Esophagus muscularis mucosa (tissue), 4 donors: Measurements from ENCODE around the gene CTIF. TPM values are rescaled to one million over a fixed set of nuclear protein-coding genes. Genes with fewer than 3 reads are reported as not detected.
A peak's percentile ranks its signal among the peaks of the same experiment; 100 is the strongest.

Experiments used
- DNase-seq: peaks from one replicate; pipeline ENCODE4 v3.0.0-alpha.2; 2017; ENCODE audit errors: extremely low spot score
- H3K27ac ChIP-seq, 4 donors: fragments of 200-600 bp; sonication (generic); replicated peaks in 1 of 4; 1 replicate in 3 of 4; 2 replicates in 1 of 4; pipeline ENCODE4 v1.5.1; 2016 to 2019; ENCODE audit warnings: mild to moderate bottlenecking in 1 of 4
- H3K27me3 ChIP-seq, 4 donors: fragments of 200-600 bp; sonication (generic); one replicate each; pipeline versions ENCODE4 v1.5.1 to v1.6.0; 2016 to 2019
- H3K36me3 ChIP-seq, 4 donors: fragments of 200-600 bp; sonication (generic); one replicate each; pipeline ENCODE4 v1.5.1; 2016 to 2019
- H3K4me1 ChIP-seq, 4 donors: fragments of 200-600 bp; sonication (generic); one replicate each; pipeline ENCODE4 v1.5.1; 2016 to 2019
- H3K4me3 ChIP-seq, 4 donors: fragments of 200-600 bp; sonication (generic); 1 replicate in 2 of 4; 2 replicates in 2 of 4; pipeline ENCODE4 v1.5.1; 2016 to 2019; ENCODE audit warnings: mild to moderate bottlenecking in 4 of 4, moderate library complexity in 1 of 4
- H3K9me3 ChIP-seq, 4 donors: fragments of 200-600 bp; sonication (generic); 1 replicate in 3 of 4; 2 replicates in 1 of 4; pipeline ENCODE4 v1.5.1; 2016 to 2019
- EP300 ChIP-seq: sonication (generic); formaldehyde crosslinking; IDR thresholded peaks from one replicate; pipeline ENCODE4 v1.6.1; 2017; ENCODE audit warnings: antibody characterized with exemption
- POLR2A ChIP-seq: fragments of 450-650 bp; IDR thresholded peaks from one replicate; pipeline ENCODE4 v1.6.1; 2017; ENCODE audit warnings: antibody characterized with exemption, moderate library complexity, mild to moderate bottlenecking, low read depth
- POLR2AphosphoS5 ChIP-seq, 2 donors: sonication (generic); formaldehyde crosslinking; IDR thresholded peaks; one replicate each; pipeline ENCODE4 v1.6.1; 2017; ENCODE audit warnings: antibody characterized with exemption in 2 of 2
- WGBS: methylation state at CpG from one replicate; pipeline ENCODE4 v1.1.5; 2018; 5-methylcytosine and 5-hydroxymethylcytosine counted together
- intact Hi-C: fragments of 100-400 bp; cut with DNase I; formaldehyde crosslinking; loops from one replicate; pipeline ENCODE4 v1.15.1; 2023
- total RNA-seq, 4 donors: library from RNA; depleted of rRNA; stranded (reverse); fragments of >200 nt; gene quantifications; one replicate each; pipeline versions ENCODE4 v1.1.0 to v1.2.1, GENCODE V29; 2016
- TF ChIP-seq, protein P1 (sequence below), 3 experiments: fragments of 200-600 bp in 2 of 3; fragments of 450-650 bp in 1 of 3; sonication (generic) in 2 of 3; IDR thresholded peaks; one replicate each; pipeline ENCODE4 v1.5.1; 2017 to 2019; ENCODE audit warnings: antibody characterized with exemption in 3 of 3, mild to moderate bottlenecking in 2 of 3, moderate library complexity in 1 of 3

The CTIF gene
- total RNA-seq, 4 donors from 2014 or later: 63.1 to 137 (median 87.7) TPM

DNA sequence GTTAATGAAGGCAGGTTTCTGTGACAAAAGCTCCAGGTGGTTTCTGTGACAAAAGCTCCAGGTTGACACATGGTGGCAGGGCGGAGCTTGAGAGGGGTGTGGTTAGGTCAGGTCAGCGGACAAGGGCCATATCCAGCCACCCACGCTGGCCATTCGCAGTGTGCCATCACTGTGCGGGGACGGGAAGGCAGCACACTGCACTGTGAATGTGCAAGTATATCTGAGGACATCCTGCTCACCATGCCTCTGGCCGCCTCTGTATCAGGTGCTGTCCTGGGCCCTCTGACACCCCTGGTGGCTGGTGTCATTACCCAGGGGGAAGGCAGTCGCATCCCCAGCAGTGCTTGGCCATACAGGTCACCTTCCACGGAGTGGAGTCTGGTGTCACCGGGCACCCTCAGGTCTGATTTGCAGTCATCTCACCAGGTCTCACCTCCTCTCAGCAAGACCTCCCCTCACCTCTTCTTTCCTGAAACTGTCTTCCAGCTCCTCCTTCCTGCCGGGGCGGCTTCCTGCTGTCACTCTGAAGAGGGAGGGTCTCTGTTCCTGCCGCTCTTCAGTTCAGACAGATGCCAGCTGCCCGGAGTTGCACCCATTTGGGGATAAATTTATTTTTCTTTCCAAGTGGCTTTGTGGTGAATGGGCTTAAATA, 34.9 kb downstream of the CTIF start:
- H3K4me1 ChIP-seq: peaks cover 14 to 77% (median 51%) of the 10 kb centered on the region in 4 donors
- no peak overlapping the region for H3K27ac ChIP-seq
- peaks cover 0 to 9% (median 8%) of the 10 kb centered on the region in 4 donors for H3K36me3 ChIP-seq
- H3K27me3 ChIP-seq: no peaks in the 10 kb centered on the region
- TF ChIP-seq POLR2A (no peak), EP300 (no peak), POLR2AphosphoS5 (IDR thresholded peaks at IDR 0.05) (no peak)
- TF ChIP-seq, protein P1, sequence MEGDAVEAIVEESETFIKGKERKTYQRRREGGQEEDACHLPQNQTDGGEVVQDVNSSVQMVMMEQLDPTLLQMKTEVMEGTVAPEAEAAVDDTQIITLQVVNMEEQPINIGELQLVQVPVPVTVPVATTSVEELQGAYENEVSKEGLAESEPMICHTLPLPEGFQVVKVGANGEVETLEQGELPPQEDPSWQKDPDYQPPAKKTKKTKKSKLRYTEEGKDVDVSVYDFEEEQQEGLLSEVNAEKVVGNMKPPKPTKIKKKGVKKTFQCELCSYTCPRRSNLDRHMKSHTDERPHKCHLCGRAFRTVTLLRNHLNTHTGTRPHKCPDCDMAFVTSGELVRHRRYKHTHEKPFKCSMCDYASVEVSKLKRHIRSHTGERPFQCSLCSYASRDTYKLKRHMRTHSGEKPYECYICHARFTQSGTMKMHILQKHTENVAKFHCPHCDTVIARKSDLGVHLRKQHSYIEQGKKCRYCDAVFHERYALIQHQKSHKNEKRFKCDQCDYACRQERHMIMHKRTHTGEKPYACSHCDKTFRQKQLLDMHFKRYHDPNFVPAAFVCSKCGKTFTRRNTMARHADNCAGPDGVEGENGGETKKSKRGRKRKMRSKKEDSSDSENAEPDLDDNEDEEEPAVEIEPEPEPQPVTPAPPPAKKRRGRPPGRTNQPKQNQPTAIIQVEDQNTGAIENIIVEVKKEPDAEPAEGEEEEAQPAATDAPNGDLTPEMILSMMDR (IDR thresholded peaks at IDR 0.05): no peak
- 91% methylated on average over 14 of the region's 14 CpGs for WGBS
- no peak for DNase-seq
- intact Hi-C loops: no loop called here
- no peak overlapping the region for H3K4me3 ChIP-seq
- no peaks in the 10 kb centered on the region for H3K9me3 ChIP-seq

DNA sequence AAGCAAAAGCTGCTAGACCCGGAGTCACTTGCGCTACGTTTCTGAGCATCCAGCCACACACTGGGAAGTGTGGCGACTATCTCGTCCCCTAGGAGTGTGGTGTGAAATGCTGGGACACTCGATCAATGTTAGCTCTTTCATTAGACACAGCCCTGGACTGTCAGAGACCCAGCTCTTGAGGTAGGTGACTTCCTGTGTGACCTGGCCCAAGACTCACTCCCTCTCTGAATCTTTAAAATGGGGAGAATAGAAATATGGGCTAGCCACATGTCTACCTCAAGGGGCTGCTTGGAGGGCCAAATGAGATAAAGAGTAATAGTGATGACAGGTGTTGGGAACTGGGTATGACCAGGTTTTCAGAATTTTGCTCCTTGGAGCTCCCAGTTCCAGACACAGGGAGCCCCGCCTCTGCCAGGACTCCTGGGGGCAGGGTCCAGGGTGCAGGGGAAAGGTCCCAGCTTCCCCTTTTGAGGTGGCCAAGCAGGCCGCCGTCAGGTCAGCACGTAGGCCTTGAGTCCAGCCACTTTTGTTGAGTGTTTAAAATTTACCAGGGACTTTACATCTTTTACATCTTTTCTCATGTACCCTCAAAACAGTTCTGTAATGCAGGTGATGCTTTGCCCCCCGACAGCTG, 36.0 kb downstream of the CTIF start:
- H3K9me3 ChIP-seq: no peaks in the 10 kb centered on the region
- peaks cover 0 to 9% (median 8%) of the 10 kb centered on the region in 4 donors for H3K36me3 ChIP-seq
- H3K4me3 ChIP-seq: no peak overlapping the region
- H3K4me1 ChIP-seq: peaks cover 6 to 67% (median 43%) of the 10 kb centered on the region in 4 donors
- no peak for DNase-seq
- TF ChIP-seq EP300 (no peak), POLR2A (no peak), POLR2AphosphoS5 (IDR thresholded peaks at IDR 0.05) (no peak)
- TF ChIP-seq, protein P1 (IDR thresholded peaks at IDR 0.05): no peak
- WGBS: 77% methylated on average over 10 of the region's 11 CpGs
- peak overlapping the region in 2 of 4 donors; percentile 5 to 7 for H3K27ac ChIP-seq
- H3K27me3 ChIP-seq: no peaks in the 10 kb centered on the region
- intact Hi-C loops: no loop called here

DNA sequence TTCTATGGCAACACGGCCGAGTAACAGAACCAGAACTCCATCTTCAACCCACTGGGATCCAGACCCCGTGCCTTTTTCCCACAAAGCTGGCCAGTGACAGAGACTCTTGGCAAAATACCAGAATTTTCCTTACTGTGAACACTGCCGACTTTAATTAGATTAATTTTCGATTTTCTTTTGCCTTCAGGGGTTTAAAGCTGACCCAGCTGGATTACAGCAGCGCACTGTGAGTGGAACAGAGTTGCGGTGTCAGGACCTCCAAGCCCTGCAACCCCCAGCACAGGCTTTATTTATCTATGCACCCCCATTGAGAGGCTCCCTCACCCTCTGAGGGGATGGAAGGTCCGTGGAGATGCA, 36.4 kb downstream of the CTIF start:
- 45% methylated on average over 8 of the region's 8 CpGs for WGBS

DNA sequence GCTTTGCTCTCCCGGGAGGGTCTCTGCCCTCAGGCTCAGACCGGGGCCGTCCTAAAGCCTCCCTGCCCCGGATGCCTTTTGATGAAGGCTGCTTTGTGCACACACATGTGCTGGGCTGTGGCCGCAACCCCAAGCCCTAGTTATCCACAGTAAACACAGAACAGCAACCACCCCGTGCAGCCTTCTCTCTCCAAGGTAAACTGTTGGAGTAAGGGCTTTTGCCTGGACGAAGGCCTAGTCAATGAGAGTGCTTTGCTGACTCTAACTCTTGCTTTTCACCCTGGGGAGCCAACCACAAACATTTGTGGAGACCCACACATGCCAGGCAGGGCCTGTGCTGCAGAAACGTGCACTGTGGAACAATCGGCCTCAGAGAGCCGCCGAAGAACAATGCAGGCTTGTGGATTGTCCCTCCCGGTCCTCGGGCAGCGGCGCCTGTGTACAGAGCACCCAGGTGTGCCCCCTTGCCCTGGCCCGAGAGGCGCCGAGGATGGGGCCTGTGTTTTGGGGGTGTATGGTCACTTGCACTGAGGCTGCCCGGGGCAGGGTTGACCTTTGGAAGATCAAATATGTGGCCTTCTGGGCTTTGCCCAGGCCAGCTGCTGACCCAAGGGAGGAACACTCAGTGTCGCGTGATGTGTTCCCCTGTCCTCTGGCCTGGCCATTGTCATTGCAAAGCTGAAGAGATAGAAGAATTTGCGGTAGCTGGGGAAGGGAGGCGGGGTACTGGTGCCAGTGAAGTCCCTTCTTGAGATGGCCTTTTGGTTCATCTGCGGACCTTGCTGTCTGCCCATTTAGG, 37.0 kb downstream of the CTIF start:
- peak overlapping the region in 2 of 4 donors; percentile 11 for H3K27ac ChIP-seq
- H3K4me3 ChIP-seq: no peak overlapping the region
- peaks cover 2 to 66% (median 43%) of the 10 kb centered on the region in 4 donors for H3K4me1 ChIP-seq
- TF ChIP-seq, protein P1 (IDR thresholded peaks at IDR 0.05): no peak
- TF ChIP-seq EP300 (no peak), POLR2AphosphoS5 (IDR thresholded peaks at IDR 0.05) (no peak), POLR2A (no peak)
- DNase-seq: no peak
- intact Hi-C loops: no loop called here
- WGBS: 63% methylated on average over 18 of the region's 24 CpGs
- H3K36me3 ChIP-seq: peaks cover 0 to 9% (median 8%) of the 10 kb centered on the region in 4 donors
- no peaks in the 10 kb centered on the region for H3K9me3 ChIP-seq
- no peaks in the 10 kb centered on the region for H3K27me3 ChIP-seq

More for the DNA sequence above, 36.4 kb downstream of the CTIF start:
- Histone ChIP-seq H3K4me1 (peaks cover 2 to 66% (median 42%) of the 10 kb centered on the region in 4 donors), H3K27ac (peak overlapping the region in 2 of 4 donors; percentile 5 to 7), H3K36me3 (peaks cover 0 to 9% (median 8%) of the 10 kb centered on the region in 4 donors), H3K9me3 (no peaks in the 10 kb centered on the region), H3K27me3 (no peaks in the 10 kb centered on the region), H3K4me3 (no peak overlapping the region)
- TF ChIP-seq POLR2A (no peak), EP300 (no peak), POLR2AphosphoS5 (IDR thresholded peaks at IDR 0.05) (no peak)
- TF ChIP-seq, protein P1 (IDR thresholded peaks at IDR 0.05): no peak
- intact Hi-C loops: no loop called here
- DNase-seq: no peak
